HCT116 (cell line): ENCODE data around the gene CLEC2B. TPM values are rescaled to one million over a fixed set of nuclear protein-coding genes. Genes with fewer than 3 reads are reported as not detected.

Source experiments
- ATAC-seq: fragments of 200-7000 bp; cut with Tn5 transposase; 2 replicates; pipeline ENCODE4 v1.9.1; 2020; ENCODE audit warnings: mild to moderate bottlenecking, moderate library complexity
- BruUV-seq: library from RNA; stranded (reverse); fragments of 400-500 nt; replicated peaks from 2 replicates; lab custom pipeline; 2021; lab: Mats Ljungman, UMichigan
- CTCF ChIA-PET: fragments of 300-600 bp; sonication (Branson Sonifier 250); formaldehyde crosslinking; loops from one replicate; lab custom pipeline; 2021; ENCODE audit warnings: antibody characterized with exemption; lab: Charles Lee
- POLR2A ChIA-PET: fragments of 300-600, 350-600 bp; sonication (Branson Sonifier 250); formaldehyde crosslinking; loops from one replicate; lab custom pipeline; 2021; ENCODE audit warnings: antibody characterized with exemption; lab: Charles Lee
- RAD21 ChIA-PET, 2 experiments: fragments of 300-600 bp; sonication (Branson Sonifier 250); formaldehyde crosslinking; loops; one replicate each; lab custom pipeline; 2023; ENCODE audit warnings: low total read pairs in 2 of 2; ENCODE audit not compliant: uncharacterized antibody in 2 of 2, unreplicated experiment in 2 of 2, low non-redundant PET in 1 of 2; lab: Charles Lee
- DNase-seq: peaks from one replicate; pipeline ENCODE4 v3.0.0-alpha.2; 2010; ENCODE audit warnings: low read depth, low spot score
- H2AFZ ChIP-seq: fragments of 200-600 bp; shearing (Covaris generic), sonication (generic); 2 replicates; pipeline ENCODE4 v1.6.1; 2017; ENCODE audit warnings: low read depth, mixed run types, mixed read lengths, antibody characterized with exemption, low read length; ENCODE audit not compliant: poor library complexity, severe bottlenecking
- H3K27ac ChIP-seq: 2 replicates; pipeline ENCODE4 v1.5.1; 2012; ENCODE audit warnings: low read depth, low read length
- H3K27me3 ChIP-seq: fragments of 200-600 bp; sonication (generic); 2 replicates; pipeline ENCODE4 v1.6.1; 2016; ENCODE audit warnings: mixed run types, low read length, mixed read lengths; ENCODE audit not compliant: insufficient read depth
- H3K36me3 ChIP-seq, 2 experiments: fragments of 200-500 bp in 1 of 2; fragments of 200-600 bp in 1 of 2; sonication (Bioruptor generic) in 1 of 2; sonication (generic) in 1 of 2; 2 replicates each; pipeline versions ENCODE4 v1.5.1 to v1.6.1; 2014 to 2016; ENCODE audit warnings: low read length in 2 of 2, inconsistent platforms in 1 of 2, mixed read lengths in 1 of 2, mixed run types in 1 of 2; ENCODE audit not compliant: insufficient read depth in 2 of 2, control insufficient read depth in 1 of 2
- H3K4me1 ChIP-seq, 2 experiments: fragments of 200-600 bp in 1 of 2; sonication (generic) in 1 of 2; 2 replicates each; pipeline versions ENCODE4 v1.5.1 to v1.6.1; 2012 to 2017; ENCODE audit warnings: low read length in 2 of 2, inconsistent platforms in 1 of 2, mild to moderate bottlenecking in 1 of 2, mixed read lengths in 1 of 2, mixed run types in 1 of 2, moderate library complexity in 1 of 2; ENCODE audit not compliant: insufficient read depth in 2 of 2, control insufficient read depth in 1 of 2
- H3K4me2 ChIP-seq: fragments of 200-600 bp; sonication (generic); 2 replicates; pipeline ENCODE4 v1.6.1; 2017; ENCODE audit warnings: mixed run types, low read length, mixed read lengths
- H3K4me3 ChIP-seq, 2 experiments: fragments of 200-600 bp in 1 of 2; sonication (generic) in 1 of 2; replicated peaks in 1 of 2; 2 replicates each; pipeline ENCODE4 v1.5.1; 2011 to 2016; ENCODE audit warnings: low read length in 2 of 2, control low read depth in 1 of 2, low read depth in 1 of 2, mild to moderate bottlenecking in 1 of 2, mixed read lengths in 1 of 2, mixed run types in 1 of 2
- H3K79me2 ChIP-seq: fragments of 200-600 bp; sonication (generic); 2 replicates; pipeline ENCODE4 v1.6.1; 2017; ENCODE audit warnings: mild to moderate bottlenecking, mixed run types, low read length, moderate library complexity, mixed read lengths; ENCODE audit not compliant: insufficient read depth
- H3K9ac ChIP-seq: fragments of 200-600 bp; sonication (generic); 2 replicates; pipeline ENCODE4 v1.6.1; 2016; ENCODE audit warnings: low read length, mixed read lengths
- H3K9me2 ChIP-seq: fragments of 200-600 bp; sonication (generic), shearing (Covaris generic); 2 replicates; pipeline ENCODE4 v1.6.1; 2017; ENCODE audit warnings: mixed run types, mild to moderate bottlenecking, moderate library complexity; ENCODE audit not compliant: insufficient read depth
- H3K9me3 ChIP-seq, 2 experiments: fragments of 200-500 bp in 1 of 2; fragments of 200-600 bp in 1 of 2; sonication (Bioruptor generic) in 1 of 2; sonication (generic) in 1 of 2; 2 replicates each; pipeline ENCODE4 v1.6.1; 2014 to 2017; ENCODE audit warnings: low read length in 2 of 2, mixed read lengths in 2 of 2, inconsistent platforms in 1 of 2, low read depth in 1 of 2, mild to moderate bottlenecking in 1 of 2, mixed run types in 1 of 2, moderate library complexity in 1 of 2; ENCODE audit not compliant: control insufficient read depth in 1 of 2, insufficient read depth in 1 of 2
- H4K20me1 ChIP-seq: fragments of 200-600 bp; sonication (generic), shearing (Covaris generic); 2 replicates; pipeline ENCODE4 v1.6.1; 2017; ENCODE audit warnings: mixed run types, mild to moderate bottlenecking, moderate library complexity; ENCODE audit not compliant: insufficient read depth
- CEBPB ChIP-seq: IDR thresholded peaks from 2 replicates; pipeline ENCODE4 v1.6.1; 2012; ENCODE audit warnings: low read depth
- EGR1 ChIP-seq: IDR thresholded peaks from 2 replicates; pipeline ENCODE4 v1.6.1; 2012; ENCODE audit warnings: low read depth
- ELF1 ChIP-seq: IDR thresholded peaks from 2 replicates; pipeline ENCODE4 v1.6.1; 2012; ENCODE audit warnings: low read depth, borderline replicate concordance
- EZH2phosphoT487 ChIP-seq: fragments of 200-600 bp; IDR thresholded peaks from 2 replicates; pipeline ENCODE4 v1.6.1; 2018; ENCODE audit warnings: antibody characterized with exemption, borderline replicate concordance
- POLR2AphosphoS5 ChIP-seq: IDR thresholded peaks from 2 replicates; pipeline ENCODE4 v1.6.1; 2011; ENCODE audit warnings: mild to moderate bottlenecking, low read depth, low read length, moderate library complexity
- SIN3A ChIP-seq: IDR thresholded peaks from 2 replicates; pipeline ENCODE4 v1.6.1; 2012; ENCODE audit warnings: low read depth
- SRF ChIP-seq: IDR thresholded peaks from 2 replicates; pipeline ENCODE4 v1.6.1; 2012; ENCODE audit warnings: low read depth
- TCF7L2 ChIP-seq: IDR thresholded peaks from 2 replicates; pipeline ENCODE4 v1.7.0; 2011; ENCODE audit warnings: borderline replicate concordance, inconsistent platforms; ENCODE audit not compliant: insufficient read depth, insufficient read length; ENCODE audit errors: extremely low read depth
- YY1 ChIP-seq: IDR thresholded peaks from 2 replicates; pipeline ENCODE4 v1.6.1; 2011; ENCODE audit warnings: low read length, low read depth, moderate library complexity, mild to moderate bottlenecking; ENCODE audit not compliant: insufficient replicate concordance; ENCODE audit errors: extremely low read depth
- ZNF274 ChIP-seq: fragments of 200-500 bp; sonication (Bioruptor generic); IDR thresholded peaks from 2 replicates; pipeline ENCODE4 v1.6.1; 2014; ENCODE audit warnings: mild to moderate bottlenecking, low read depth, low read length, inconsistent platforms
- intact Hi-C: fragments of 100-400 bp; cut with micrococcal nuclease; formaldehyde crosslinking; loops from 2 replicates; pipeline ENCODE4 v1.10.0; 2022
- total RNA-seq: library from RNA; stranded (reverse); gene quantifications from one replicate; pipeline ENCODE4 v1.2.1, GENCODE V29; 2021; ENCODE audit not compliant: unreplicated experiment
- TF ChIP-seq, protein P1 (sequence below), 3 experiments: fragments of 200-600 bp in 1 of 3; sonication (generic) in 1 of 3; IDR thresholded peaks in 2 of 3; conservative IDR thresholded peaks in 1 of 3; 2 replicates each; pipeline ENCODE4 v1.5.1; 2012 to 2017; ENCODE audit warnings: low read depth in 2 of 3, low read length in 2 of 3, antibody characterized with exemption in 1 of 3, borderline replicate concordance in 1 of 3, control low read depth in 1 of 3, mild to moderate bottlenecking in 1 of 3, mixed read lengths in 1 of 3, mixed run types in 1 of 3, moderate library complexity in 1 of 3; ENCODE audit not compliant: insufficient read depth in 1 of 3
- TF ChIP-seq, protein P2 (sequence below): IDR thresholded peaks from 2 replicates; pipeline ENCODE4 v1.6.1; 2012
- TF ChIP-seq, protein P3 (sequence below): IDR thresholded peaks from 2 replicates; pipeline ENCODE4 v1.6.1; 2011; ENCODE audit warnings: mild to moderate bottlenecking, low read length, moderate library complexity; ENCODE audit not compliant: insufficient replicate concordance; ENCODE audit errors: extremely low read depth
- TF ChIP-seq, protein P4 (sequence below): IDR thresholded peaks from 2 replicates; pipeline ENCODE4 v1.6.1; 2012; ENCODE audit warnings: low read depth

The CLEC2B gene
- total RNA-seq, 1 experiment from 2014 or later: not detected

DNA sequence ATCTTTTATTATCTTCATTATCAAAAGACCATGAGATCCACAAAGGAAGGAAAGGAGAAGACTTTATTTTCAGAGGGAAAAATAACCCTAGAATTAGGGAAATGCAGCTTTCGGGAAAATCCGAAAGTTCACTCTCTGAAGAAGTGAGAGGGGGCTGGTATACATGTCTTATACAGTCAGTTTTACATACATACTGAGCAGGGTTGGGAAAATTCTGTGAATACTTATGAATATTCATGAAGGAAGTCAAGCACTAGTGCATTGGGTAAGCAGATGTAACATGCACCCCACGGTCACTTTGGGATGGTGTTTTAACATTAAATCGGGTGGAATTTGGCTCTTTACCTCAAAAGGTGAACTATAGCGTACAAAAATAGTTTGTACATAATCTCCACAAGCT is 57.5 kb downstream of the CLEC2B start:
- H4K20me1 ChIP-seq: no peaks in the 10 kb centered on the region
- intact Hi-C loops: no loop called here
- no peak overlapping the region for H3K27ac ChIP-seq
- no peak overlapping the region for H3K9ac ChIP-seq
- no peaks in the 10 kb centered on the region for H3K36me3 ChIP-seq
- H3K9me2 ChIP-seq: no peaks in the 10 kb centered on the region
- no peak overlapping the region for H2AFZ ChIP-seq
- POLR2A ChIA-PET: no interaction called here
- H3K9me3 ChIP-seq: no peaks in the 10 kb centered on the region
- H3K27me3 ChIP-seq: peaks cover 64% of the 10 kb centered on the region
- TF ChIP-seq ZNF274: no peak
- no peak for TF ChIP-seq ELF1
- no peak for TF ChIP-seq SRF
- no peak for TF ChIP-seq POLR2AphosphoS5
- TF ChIP-seq, protein P1, sequence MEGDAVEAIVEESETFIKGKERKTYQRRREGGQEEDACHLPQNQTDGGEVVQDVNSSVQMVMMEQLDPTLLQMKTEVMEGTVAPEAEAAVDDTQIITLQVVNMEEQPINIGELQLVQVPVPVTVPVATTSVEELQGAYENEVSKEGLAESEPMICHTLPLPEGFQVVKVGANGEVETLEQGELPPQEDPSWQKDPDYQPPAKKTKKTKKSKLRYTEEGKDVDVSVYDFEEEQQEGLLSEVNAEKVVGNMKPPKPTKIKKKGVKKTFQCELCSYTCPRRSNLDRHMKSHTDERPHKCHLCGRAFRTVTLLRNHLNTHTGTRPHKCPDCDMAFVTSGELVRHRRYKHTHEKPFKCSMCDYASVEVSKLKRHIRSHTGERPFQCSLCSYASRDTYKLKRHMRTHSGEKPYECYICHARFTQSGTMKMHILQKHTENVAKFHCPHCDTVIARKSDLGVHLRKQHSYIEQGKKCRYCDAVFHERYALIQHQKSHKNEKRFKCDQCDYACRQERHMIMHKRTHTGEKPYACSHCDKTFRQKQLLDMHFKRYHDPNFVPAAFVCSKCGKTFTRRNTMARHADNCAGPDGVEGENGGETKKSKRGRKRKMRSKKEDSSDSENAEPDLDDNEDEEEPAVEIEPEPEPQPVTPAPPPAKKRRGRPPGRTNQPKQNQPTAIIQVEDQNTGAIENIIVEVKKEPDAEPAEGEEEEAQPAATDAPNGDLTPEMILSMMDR (IDR thresholded peaks at IDR 0.05 in 2 of 3, conservative IDR thresholded peaks at IDR 0.05 in 1 of 3; ENCODE audit: borderline replicate concordance in 1 of 3, insufficient read depth in 1 of 3, low read depth in 2 of 3, low read length in 2 of 3): no peak
- no peak for TF ChIP-seq EZH2phosphoT487
- TF ChIP-seq EGR1: no peak
- no peak for TF ChIP-seq SIN3A
- no peak for TF ChIP-seq YY1
- TF ChIP-seq, protein P2, sequence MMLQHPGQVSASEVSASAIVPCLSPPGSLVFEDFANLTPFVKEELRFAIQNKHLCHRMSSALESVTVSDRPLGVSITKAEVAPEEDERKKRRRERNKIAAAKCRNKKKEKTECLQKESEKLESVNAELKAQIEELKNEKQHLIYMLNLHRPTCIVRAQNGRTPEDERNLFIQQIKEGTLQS: no peak
- TF ChIP-seq, protein P3, sequence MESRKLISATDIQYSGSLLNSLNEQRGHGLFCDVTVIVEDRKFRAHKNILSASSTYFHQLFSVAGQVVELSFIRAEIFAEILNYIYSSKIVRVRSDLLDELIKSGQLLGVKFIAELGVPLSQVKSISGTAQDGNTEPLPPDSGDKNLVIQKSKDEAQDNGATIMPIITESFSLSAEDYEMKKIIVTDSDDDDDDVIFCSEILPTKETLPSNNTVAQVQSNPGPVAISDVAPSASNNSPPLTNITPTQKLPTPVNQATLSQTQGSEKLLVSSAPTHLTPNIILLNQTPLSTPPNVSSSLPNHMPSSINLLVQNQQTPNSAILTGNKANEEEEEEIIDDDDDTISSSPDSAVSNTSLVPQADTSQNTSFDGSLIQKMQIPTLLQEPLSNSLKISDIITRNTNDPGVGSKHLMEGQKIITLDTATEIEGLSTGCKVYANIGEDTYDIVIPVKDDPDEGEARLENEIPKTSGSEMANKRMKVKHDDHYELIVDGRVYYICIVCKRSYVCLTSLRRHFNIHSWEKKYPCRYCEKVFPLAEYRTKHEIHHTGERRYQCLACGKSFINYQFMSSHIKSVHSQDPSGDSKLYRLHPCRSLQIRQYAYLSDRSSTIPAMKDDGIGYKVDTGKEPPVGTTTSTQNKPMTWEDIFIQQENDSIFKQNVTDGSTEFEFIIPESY: no peak
- TF ChIP-seq CEBPB: no peak
- TF ChIP-seq, protein P4, sequence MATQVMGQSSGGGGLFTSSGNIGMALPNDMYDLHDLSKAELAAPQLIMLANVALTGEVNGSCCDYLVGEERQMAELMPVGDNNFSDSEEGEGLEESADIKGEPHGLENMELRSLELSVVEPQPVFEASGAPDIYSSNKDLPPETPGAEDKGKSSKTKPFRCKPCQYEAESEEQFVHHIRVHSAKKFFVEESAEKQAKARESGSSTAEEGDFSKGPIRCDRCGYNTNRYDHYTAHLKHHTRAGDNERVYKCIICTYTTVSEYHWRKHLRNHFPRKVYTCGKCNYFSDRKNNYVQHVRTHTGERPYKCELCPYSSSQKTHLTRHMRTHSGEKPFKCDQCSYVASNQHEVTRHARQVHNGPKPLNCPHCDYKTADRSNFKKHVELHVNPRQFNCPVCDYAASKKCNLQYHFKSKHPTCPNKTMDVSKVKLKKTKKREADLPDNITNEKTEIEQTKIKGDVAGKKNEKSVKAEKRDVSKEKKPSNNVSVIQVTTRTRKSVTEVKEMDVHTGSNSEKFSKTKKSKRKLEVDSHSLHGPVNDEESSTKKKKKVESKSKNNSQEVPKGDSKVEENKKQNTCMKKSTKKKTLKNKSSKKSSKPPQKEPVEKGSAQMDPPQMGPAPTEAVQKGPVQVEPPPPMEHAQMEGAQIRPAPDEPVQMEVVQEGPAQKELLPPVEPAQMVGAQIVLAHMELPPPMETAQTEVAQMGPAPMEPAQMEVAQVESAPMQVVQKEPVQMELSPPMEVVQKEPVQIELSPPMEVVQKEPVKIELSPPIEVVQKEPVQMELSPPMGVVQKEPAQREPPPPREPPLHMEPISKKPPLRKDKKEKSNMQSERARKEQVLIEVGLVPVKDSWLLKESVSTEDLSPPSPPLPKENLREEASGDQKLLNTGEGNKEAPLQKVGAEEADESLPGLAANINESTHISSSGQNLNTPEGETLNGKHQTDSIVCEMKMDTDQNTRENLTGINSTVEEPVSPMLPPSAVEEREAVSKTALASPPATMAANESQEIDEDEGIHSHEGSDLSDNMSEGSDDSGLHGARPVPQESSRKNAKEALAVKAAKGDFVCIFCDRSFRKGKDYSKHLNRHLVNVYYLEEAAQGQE: no peak
- no peak for TF ChIP-seq TCF7L2
- no peaks in the 10 kb centered on the region for H3K79me2 ChIP-seq
- no peak overlapping the region for H3K4me3 ChIP-seq
- CTCF ChIA-PET: interaction anchor here (2.2 kb wide), 1 partner anchor 61 kb away, joined by 9 read pairs; no protein-coding TSS in a partner anchor
- no peaks in the 10 kb centered on the region for H3K4me1 ChIP-seq
- no TSS peak for BruUV-seq
- no peak overlapping the region for H3K4me2 ChIP-seq
- no peak for ATAC-seq
- RAD21 ChIA-PET: interaction anchor here in 1 of 2 experiments (0.9 kb wide), 1 partner anchor 60 kb away, joined by 4 read pairs; no protein-coding TSS in a partner anchor
- DNase-seq: no peak
